22Rv1 (cell line): ENCODE results near the gene MVP.
"Not testable (repeated sequence)": the region's sequence is repeated elsewhere in the genome, so short reads cannot be mapped to it uniquely, and the experiment has no call there.

Source experiments
- H3K27ac ChIP-seq: fragments of 450-650 bp; 2 replicates; pipeline ENCODE4 v1.5.1; 2017
- CTCF ChIP-seq: fragments of 450-650 bp; IDR thresholded peaks from 2 replicates; pipeline ENCODE4 v1.5.1; 2017; ENCODE audit warnings: mild to moderate bottlenecking
- ZFX ChIP-seq: fragments of 450-650 bp; IDR thresholded peaks from 2 replicates; pipeline ENCODE4 v1.6.1; 2017; ENCODE audit warnings: antibody characterized with exemption, borderline replicate concordance

Gene MVP

GRCh38 chr16:29875206-29875605 lies 54.9 kb downstream of the MVP start:
- H3K27ac ChIP-seq, result no peak overlapping the region
- TF ChIP-seq ZFX (no peak), CTCF (no peak)

GRCh38 chr16:29876217-29876593 lies 55.9 kb downstream of the MVP start:
- no peak for TF ChIP-seq CTCF
- no peak for TF ChIP-seq ZFX
- H3K27ac ChIP-seq, result no peak overlapping the region

GRCh38 chr16:29876594-29877249 lies 56.5 kb downstream of the MVP start:
- TF ChIP-seq ZFX (no peak), CTCF (no peak)
- peak overlapping the region; percentile 45 for H3K27ac ChIP-seq

GRCh38 chr16:29877266-29877961 lies 57.2 kb downstream of the MVP start:
- no peak for TF ChIP-seq ZFX
- no peak for TF ChIP-seq CTCF
- H3K27ac ChIP-seq, result peak overlapping the region; percentile 72

- TF ChIP-seq ZFX (no peak), CTCF (no peak)
Observed at GRCh38 chr16:29878172-29878571, 57.9 kb downstream of the MVP start.

GRCh38 chr16:29881050-29881449 lies 60.8 kb downstream of the MVP start:
- no peak overlapping the region for H3K27ac ChIP-seq
- no peak for TF ChIP-seq ZFX
- no peak for TF ChIP-seq CTCF

More at GRCh38 chr16:29878172-29878571, 57.9 kb downstream of the MVP start:
- peak overlapping the region; percentile 72 for H3K27ac ChIP-seq

GRCh38 chr16:29883987-29884386 lies 63.7 kb downstream of the MVP start:
- TF ChIP-seq ZFX (no peak), CTCF (no peak)
- H3K27ac ChIP-seq, result no peak overlapping the region

GRCh38 chr16:29889372-29889771 lies 69.1 kb downstream of the MVP start:
- H3K27ac ChIP-seq, result not testable (repeated sequence)
